A172 (cell line): ENCODE data around the gene PEX26. TPM values are rescaled to one million over a fixed set of nuclear protein-coding genes. Genes with fewer than 3 reads are reported as not detected.

Experiments
- total RNA-seq: library from RNA; depleted of rRNA; stranded (reverse); fragments of >200 nt; shearing (Covaris generic); gene quantifications from 2 replicates; pipeline ENCODE4 v1.2.3, GENCODE V29; 2014; rRNA removed

Gene PEX26
- total RNA-seq, 1 experiment from 2014 or later = 15.9 TPM

Other genes with a start within 250 kb of the PEX26 start
- gene MICAL3, start 53.4 kb upstream of the PEX26 start, total RNA-seq = 13.4 and 15.2 TPM in 2 replicates
- gene TUBA8, start 32.8 kb downstream of the PEX26 start, total RNA-seq = 0.29 and 1.3 TPM in 2 replicates
- 5.7 and 11.3 TPM in 2 replicates for gene USP18, start 72.2 kb downstream of the PEX26 start, total RNA-seq